Stimulated activated CD8-positive, alpha-beta memory T cell treated with anti-CD3 and anti-CD28 coated beads, Interleukin-12 subunit alpha, Interleukin-12 subunit beta, amount 100 ng/mL, for 1 hour (primary cell): ENCODE measurements around the gene ATP8A1.

Experiments
- DNase-seq: peaks from one replicate; pipeline ENCODE4 v3.0.0-alpha.2; 2020; ENCODE audit warnings: low read depth

ATP8A1 gene

GRCh38 chr4:42626629-42627146 is 30.2 kb downstream of the ATP8A1 start:
- no peak for DNase-seq

- no peak for DNase-seq
These were observed 31.6 kb downstream of the ATP8A1 start for GRCh38 chr4:42625329-42625728.

GRCh38 chr4:42624551-42624950 is 32.4 kb downstream of the ATP8A1 start:
- DNase-seq: no peak

GRCh38 chr4:42618023-42618422 is 38.9 kb downstream of the ATP8A1 start:
- no peak for DNase-seq

GRCh38 chr4:42617030-42617429 is 39.9 kb downstream of the ATP8A1 start:
- no peak for DNase-seq

- DNase-seq: no peak
These were observed 40.3 kb downstream of the ATP8A1 start for GRCh38 chr4:42616572-42616971.

GRCh38 chr4:42615131-42615763 is 41.7 kb downstream of the ATP8A1 start:
- DNase-seq: no peak

GRCh38 chr4:42612898-42613297 is 44.0 kb downstream of the ATP8A1 start:
- DNase-seq: no peak

- DNase-seq: no peak
These were observed 46.0 kb downstream of the ATP8A1 start for GRCh38 chr4:42610941-42611340.

GRCh38 chr4:42609051-42609450 is 47.9 kb downstream of the ATP8A1 start:
- DNase-seq: no peak

GRCh38 chr4:42608551-42608950 is 48.4 kb downstream of the ATP8A1 start:
- DNase-seq: no peak

- DNase-seq: no peak
These were observed 49.7 kb downstream of the ATP8A1 start for GRCh38 chr4:42607011-42607726.

GRCh38 chr4:42605264-42605663 is 51.6 kb downstream of the ATP8A1 start:
- DNase-seq: no peak

GRCh38 chr4:42603862-42604261 is 53.0 kb downstream of the ATP8A1 start:
- no peak for DNase-seq

GRCh38 chr4:42600578-42600977 is 56.3 kb downstream of the ATP8A1 start:
- no peak for DNase-seq

GRCh38 chr4:42596918-42597317 is 60.0 kb downstream of the ATP8A1 start:
- DNase-seq: no peak

GRCh38 chr4:42594888-42595287 is 62.0 kb downstream of the ATP8A1 start:
- DNase-seq: no peak

GRCh38 chr4:42588909-42589308 is 68.0 kb downstream of the ATP8A1 start:
- no peak for DNase-seq

- DNase-seq: no peak
These were observed 70.1 kb downstream of the ATP8A1 start for GRCh38 chr4:42586775-42587174.

- DNase-seq: no peak
These were observed 77.0 kb downstream of the ATP8A1 start for GRCh38 chr4:42579903-42580302.

GRCh38 chr4:42578187-42578586 is 78.7 kb downstream of the ATP8A1 start:
- no peak for DNase-seq

- no peak for DNase-seq
These were observed 82.0 kb downstream of the ATP8A1 start for GRCh38 chr4:42574870-42575430.

- DNase-seq: no peak
These were observed 83.7 kb downstream of the ATP8A1 start for GRCh38 chr4:42573249-42573648.
